Measurements from ENCODE around the gene ZNF783.

ZNF783 gene

GRCh38 chr7:149333321-149333717 lies 71.3 kb downstream of the ZNF783 start:
- Mint-ChIP-seq H3K27ac (no peak overlapping the region), H3K4me3 (no peak overlapping the region), H3K4me1 (ENCODE audit: low read depth) (no peaks in the 10 kb centered on the region), H3K36me3 (ENCODE audit: low read depth) (no peaks in the 10 kb centered on the region), H3K27me3 (ENCODE audit: low read depth) (peaks cover 5% of the 10 kb centered on the region), H3K9me3 (no peaks in the 10 kb centered on the region)

DNA sequence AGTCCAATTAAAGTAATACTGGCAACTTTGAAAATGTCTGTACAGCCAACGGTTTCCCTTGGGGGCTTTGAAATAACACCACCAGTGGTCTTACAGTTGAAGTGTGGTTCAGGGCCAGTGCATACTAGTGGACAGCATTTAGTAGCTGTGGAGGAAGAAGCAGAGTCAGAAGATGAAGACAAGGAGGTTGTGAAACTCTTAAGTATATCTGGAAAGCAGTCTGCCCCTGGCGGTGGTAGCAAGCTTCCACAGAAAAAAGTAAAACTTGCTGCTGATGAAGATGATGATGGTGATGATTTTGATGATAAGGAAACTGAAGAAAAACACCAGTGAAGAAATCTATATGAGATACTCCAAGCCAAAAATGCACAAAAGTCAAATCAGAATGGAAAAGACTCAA lies 72.2 kb downstream of the ZNF783 start:
- no peaks in the 10 kb centered on the region for H3K9me3 Mint-ChIP-seq
- no peak overlapping the region for H3K27ac Mint-ChIP-seq
- H3K4me1 Mint-ChIP-seq (ENCODE audit: low read depth), result no peaks in the 10 kb centered on the region
- H3K36me3 Mint-ChIP-seq (ENCODE audit: low read depth), result no peaks in the 10 kb centered on the region
- H3K27me3 Mint-ChIP-seq (ENCODE audit: low read depth), result peaks cover 5% of the 10 kb centered on the region
- H3K4me3 Mint-ChIP-seq, result no peak overlapping the region
